Progenitor cell of endocrine pancreas (in vitro differentiated cells): ENCODE data around the gene GPR82. TPM values are rescaled to one million over a fixed set of nuclear protein-coding genes. Genes with fewer than 3 reads are reported as not detected.
A peak's percentile ranks its signal among the peaks of the same experiment; 100 is the strongest.

ENCODE experiments used
- DNase-seq: peaks from one replicate; pipeline ENCODE4 v3.0.0; 2021; ENCODE audit warnings: low spot score; ENCODE audit not compliant: unreplicated experiment
- H3K27ac Mint-ChIP-seq: 2 replicates; pipeline ENCODE4 v1.8.0; 2021; ENCODE audit warnings: mild to moderate bottlenecking, moderate library complexity, mixed read lengths
- H3K27me3 Mint-ChIP-seq: 2 replicates; pipeline ENCODE4 v1.8.0; 2021; ENCODE audit warnings: mixed read lengths
- H3K36me3 Mint-ChIP-seq: 2 replicates; pipeline ENCODE4 v1.8.0; 2022; ENCODE audit warnings: mixed read lengths; ENCODE audit not compliant: insufficient read depth
- H3K4me1 Mint-ChIP-seq: 2 replicates; pipeline ENCODE4 v1.8.0; 2021; ENCODE audit warnings: low read depth, mixed read lengths
- H3K4me3 Mint-ChIP-seq: 2 replicates; pipeline ENCODE4 v1.8.0; 2021; ENCODE audit warnings: low read depth, mild to moderate bottlenecking, moderate library complexity, mixed read lengths
- H3K9me3 Mint-ChIP-seq: 2 replicates; pipeline ENCODE4 v1.8.0; 2021; ENCODE audit warnings: low read depth, mixed read lengths
- total RNA-seq: library from RNA; stranded (reverse); gene quantifications from 2 replicates; pipeline ENCODE4 v1.2.1, GENCODE V29; 2021
- TF ChIP-seq, protein P1 (sequence below): fragments of 200-600 bp; sonication (generic); IDR thresholded peaks from one replicate; pipeline ENCODE4 v1.5.0; 2021; ENCODE audit warnings: antibody characterized with exemption, mild to moderate bottlenecking; ENCODE audit not compliant: unreplicated experiment

The GPR82 gene
- total RNA-seq, 1 donor from 2014 or later, result not detected

DNA sequence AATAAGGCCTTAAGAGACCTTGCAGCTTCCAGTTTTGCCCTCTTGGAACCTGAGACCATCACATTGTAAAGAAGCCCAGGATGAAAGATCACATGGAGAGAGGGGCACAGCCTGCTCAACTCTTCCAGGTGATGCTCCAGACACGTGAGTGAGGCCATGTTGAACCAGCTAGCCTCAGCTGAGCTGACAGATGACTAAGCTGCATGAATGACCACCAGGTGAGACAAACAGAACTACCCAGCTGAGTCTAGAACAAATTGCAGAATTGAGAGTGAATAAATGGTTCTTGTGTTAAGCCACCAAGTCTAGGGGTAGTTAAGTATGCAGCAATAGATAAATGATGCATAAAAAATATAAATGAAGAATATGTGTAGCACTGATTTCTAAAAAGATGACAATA is 16.8 kb upstream of the GPR82 start:
- TF ChIP-seq, protein P1, sequence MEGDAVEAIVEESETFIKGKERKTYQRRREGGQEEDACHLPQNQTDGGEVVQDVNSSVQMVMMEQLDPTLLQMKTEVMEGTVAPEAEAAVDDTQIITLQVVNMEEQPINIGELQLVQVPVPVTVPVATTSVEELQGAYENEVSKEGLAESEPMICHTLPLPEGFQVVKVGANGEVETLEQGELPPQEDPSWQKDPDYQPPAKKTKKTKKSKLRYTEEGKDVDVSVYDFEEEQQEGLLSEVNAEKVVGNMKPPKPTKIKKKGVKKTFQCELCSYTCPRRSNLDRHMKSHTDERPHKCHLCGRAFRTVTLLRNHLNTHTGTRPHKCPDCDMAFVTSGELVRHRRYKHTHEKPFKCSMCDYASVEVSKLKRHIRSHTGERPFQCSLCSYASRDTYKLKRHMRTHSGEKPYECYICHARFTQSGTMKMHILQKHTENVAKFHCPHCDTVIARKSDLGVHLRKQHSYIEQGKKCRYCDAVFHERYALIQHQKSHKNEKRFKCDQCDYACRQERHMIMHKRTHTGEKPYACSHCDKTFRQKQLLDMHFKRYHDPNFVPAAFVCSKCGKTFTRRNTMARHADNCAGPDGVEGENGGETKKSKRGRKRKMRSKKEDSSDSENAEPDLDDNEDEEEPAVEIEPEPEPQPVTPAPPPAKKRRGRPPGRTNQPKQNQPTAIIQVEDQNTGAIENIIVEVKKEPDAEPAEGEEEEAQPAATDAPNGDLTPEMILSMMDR, result no peak
- H3K36me3 Mint-ChIP-seq, result peaks cover 2% of the 10 kb centered on the region
- DNase-seq, result no peak
- H3K4me3 Mint-ChIP-seq, result no peak overlapping the region
- no peak overlapping the region for H3K27ac Mint-ChIP-seq
- H3K27me3 Mint-ChIP-seq, result no peaks in the 10 kb centered on the region
- H3K9me3 Mint-ChIP-seq, result peaks cover 3% of the 10 kb centered on the region
- H3K4me1 Mint-ChIP-seq, result no peaks in the 10 kb centered on the region

DNA sequence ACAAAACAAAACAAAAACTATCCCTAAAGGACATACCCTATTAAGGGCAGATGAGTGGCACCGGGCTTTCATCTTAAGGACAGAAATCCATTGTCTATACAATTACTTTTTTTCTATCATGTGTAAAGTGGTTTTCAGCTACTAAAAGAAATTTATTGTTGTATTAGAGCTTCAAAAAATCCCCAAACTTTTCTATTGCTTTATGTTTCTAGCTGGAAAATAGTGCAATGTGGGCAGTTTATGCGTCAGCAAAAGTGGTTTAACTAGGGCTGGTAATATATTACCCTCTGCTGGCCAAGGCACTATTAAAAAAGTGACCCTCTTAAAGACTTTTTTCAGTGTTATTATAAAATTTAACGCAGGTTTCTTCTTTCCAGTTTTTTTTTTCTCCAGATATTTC is 15.5 kb upstream of the GPR82 start:
- Mint-ChIP-seq H3K4me3 (no peak overlapping the region), H3K36me3 (peaks cover 4% of the 10 kb centered on the region), H3K27me3 (no peaks in the 10 kb centered on the region), H3K4me1 (no peaks in the 10 kb centered on the region), H3K27ac (no peak overlapping the region), H3K9me3 (peaks cover 5% of the 10 kb centered on the region)
- no peak for DNase-seq
- TF ChIP-seq, protein P1, result no peak

DNA sequence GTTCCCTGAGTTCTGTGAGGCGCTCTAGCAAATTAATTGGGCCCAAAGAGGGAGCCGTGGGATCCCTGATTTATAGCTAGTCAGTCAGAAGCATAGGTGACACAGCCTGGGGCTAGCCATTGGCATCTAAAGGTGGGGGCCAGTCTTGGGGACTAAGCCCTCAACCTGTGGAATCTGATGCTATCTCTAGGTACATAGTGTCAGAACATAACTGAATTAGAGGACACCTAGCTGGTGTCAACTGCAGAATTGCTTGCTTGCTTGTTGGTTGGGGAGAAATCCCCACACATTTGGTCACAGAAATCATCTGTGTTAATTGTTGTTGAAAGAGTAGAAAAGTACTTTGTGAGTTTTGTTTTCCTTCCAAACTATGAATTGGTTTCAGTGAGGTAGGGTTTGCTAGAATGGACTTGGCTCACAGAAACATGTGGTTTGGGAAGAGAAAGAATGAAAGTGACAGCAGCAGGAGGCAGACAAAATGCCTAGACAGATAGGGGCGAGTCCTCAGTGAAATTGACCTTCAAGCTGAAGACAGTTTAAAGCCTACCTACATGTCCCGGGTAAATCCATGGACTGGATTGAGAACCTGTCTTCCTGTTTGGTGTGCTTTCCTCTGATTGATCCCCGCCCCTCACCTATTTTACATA is 12.8 kb upstream of the GPR82 start:
- peaks cover 12% of the 10 kb centered on the region for H3K9me3 Mint-ChIP-seq
- TF ChIP-seq, protein P1, result no peak
- no peak for DNase-seq
- no peak overlapping the region for H3K27ac Mint-ChIP-seq
- H3K27me3 Mint-ChIP-seq, result no peaks in the 10 kb centered on the region
- no peak overlapping the region for H3K4me3 Mint-ChIP-seq
- no peaks in the 10 kb centered on the region for H3K4me1 Mint-ChIP-seq
- H3K36me3 Mint-ChIP-seq, result peaks cover 8% of the 10 kb centered on the region

DNA sequence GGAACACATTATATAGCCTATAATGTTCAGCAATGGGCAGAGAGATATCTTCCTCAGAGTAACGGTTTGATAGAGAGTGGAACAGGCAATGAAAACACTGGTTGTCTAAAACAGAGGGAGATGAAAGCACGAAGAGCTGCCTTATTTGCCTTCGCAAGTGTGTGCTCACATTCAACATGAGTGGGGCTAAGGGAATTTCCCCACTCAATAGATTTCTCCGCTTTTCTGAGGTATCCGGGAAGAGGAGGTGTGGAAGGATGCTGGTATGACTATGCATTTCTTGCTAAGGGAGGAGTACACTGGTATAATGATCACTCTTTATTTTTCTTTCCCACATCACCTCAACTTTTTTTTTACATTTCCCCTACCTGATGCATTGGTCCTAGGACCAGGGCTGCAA is 7.8 kb upstream of the GPR82 start:
- no peak overlapping the region for H3K27ac Mint-ChIP-seq

DNA sequence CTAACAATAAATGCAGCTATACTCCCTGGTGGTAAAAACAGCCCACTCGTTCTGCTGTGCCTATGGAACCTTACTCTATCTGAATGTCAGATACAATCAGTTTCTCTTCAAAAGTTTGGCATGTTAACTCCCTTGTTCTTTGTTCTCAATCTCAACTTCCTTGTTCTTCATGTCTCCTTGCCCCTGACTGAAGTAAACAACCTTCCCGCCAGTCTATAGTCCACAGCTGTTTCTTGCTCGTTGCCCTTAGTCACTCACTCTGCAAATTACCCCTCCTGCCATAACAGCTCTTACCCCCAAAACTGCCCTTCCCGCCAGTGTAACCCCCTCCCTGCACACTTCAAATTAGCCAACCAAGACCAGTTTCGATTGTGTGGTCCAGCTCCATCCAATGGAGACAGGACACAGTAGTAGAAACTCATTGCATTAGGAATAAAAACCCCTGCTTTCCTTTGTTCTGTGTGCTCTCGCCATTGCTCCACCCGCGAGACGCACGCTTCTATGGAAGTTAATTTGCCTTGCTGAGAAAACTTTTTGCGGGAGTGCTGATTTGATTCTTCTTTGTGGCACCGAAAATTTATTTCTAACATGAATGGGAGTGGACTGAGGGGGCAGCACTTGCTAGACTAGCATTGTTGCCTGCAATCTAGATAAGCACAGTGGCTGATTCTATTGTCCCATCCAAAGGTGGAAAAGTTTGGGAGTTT is 7.1 kb upstream of the GPR82 start:
- H3K4me1 Mint-ChIP-seq, result peaks cover 10% of the 10 kb centered on the region
- no peaks in the 10 kb centered on the region for H3K27me3 Mint-ChIP-seq
- peaks cover 21% of the 10 kb centered on the region for H3K36me3 Mint-ChIP-seq
- no peak overlapping the region for H3K4me3 Mint-ChIP-seq
- peaks cover 36% of the 10 kb centered on the region for H3K9me3 Mint-ChIP-seq
- DNase-seq, result no peak
- peak overlapping the region; percentile 46 for H3K27ac Mint-ChIP-seq
- TF ChIP-seq, protein P1, result no peak

More for the DNA sequence above, 7.8 kb upstream of the GPR82 start:
- H3K36me3 Mint-ChIP-seq, result peaks cover 19% of the 10 kb centered on the region
- H3K4me1 Mint-ChIP-seq, result peaks cover 10% of the 10 kb centered on the region
- H3K27me3 Mint-ChIP-seq, result no peaks in the 10 kb centered on the region
- no peak for DNase-seq
- TF ChIP-seq, protein P1, result no peak
- H3K4me3 Mint-ChIP-seq, result no peak overlapping the region
- H3K9me3 Mint-ChIP-seq, result peaks cover 32% of the 10 kb centered on the region
